Left kidney (tissue), 8 donors: ENCODE measurements around the gene TRPC4. TPM values are rescaled to one million over a fixed set of nuclear protein-coding genes. Genes with fewer than 3 reads are reported as not detected.

ENCODE experiments used
- DNase-seq: peaks from one replicate; pipeline ENCODE4 v3.0.0-alpha.2; 2013
- long read RNA-seq, 8 donors: transcript quantifications; one replicate each; lab custom pipeline, GENCODE V29; 2026
- polyA plus RNA-seq: library from polyadenylated mRNA; unstranded; fragments of 120-200 nt; gene quantifications from one replicate; pipeline ENCODE4 v1.2.1, GENCODE V29; 2013; ENCODE audit not compliant: insufficient read length

The TRPC4 gene
- polyA plus RNA-seq: 7.9 TPM
- long read RNA-seq, donor 1, full-length matches to known transcripts: 4 of 4 reads
- long read RNA-seq, donor 1, partial matches to known transcripts: 0 of 4 reads
- long read RNA-seq, donor 1, other reads (novel, unspliced or antisense): 0 of 4 reads
- long read RNA-seq, donor 2, full-length matches to known transcripts: 1 of 1 reads
- long read RNA-seq, donor 2, partial matches to known transcripts: 0 of 1 reads
- long read RNA-seq, donor 2, other reads (novel, unspliced or antisense): 0 of 1 reads
- long read RNA-seq, donor 3, partial matches to known transcripts: 0 of 1 reads
- long read RNA-seq, donor 3, other reads (novel, unspliced or antisense): 0 of 1 reads
- long read RNA-seq, donor 4: 0 reads
- long read RNA-seq, donor 5: 0 reads
- long read RNA-seq, donor 6: 0 reads
- long read RNA-seq, donor 7, full-length matches to known transcripts: 1 of 1 reads
- long read RNA-seq, donor 7, partial matches to known transcripts: 0 of 1 reads
- long read RNA-seq, donor 7, other reads (novel, unspliced or antisense): 0 of 1 reads
- long read RNA-seq, donor 8: 0 reads

DNA sequence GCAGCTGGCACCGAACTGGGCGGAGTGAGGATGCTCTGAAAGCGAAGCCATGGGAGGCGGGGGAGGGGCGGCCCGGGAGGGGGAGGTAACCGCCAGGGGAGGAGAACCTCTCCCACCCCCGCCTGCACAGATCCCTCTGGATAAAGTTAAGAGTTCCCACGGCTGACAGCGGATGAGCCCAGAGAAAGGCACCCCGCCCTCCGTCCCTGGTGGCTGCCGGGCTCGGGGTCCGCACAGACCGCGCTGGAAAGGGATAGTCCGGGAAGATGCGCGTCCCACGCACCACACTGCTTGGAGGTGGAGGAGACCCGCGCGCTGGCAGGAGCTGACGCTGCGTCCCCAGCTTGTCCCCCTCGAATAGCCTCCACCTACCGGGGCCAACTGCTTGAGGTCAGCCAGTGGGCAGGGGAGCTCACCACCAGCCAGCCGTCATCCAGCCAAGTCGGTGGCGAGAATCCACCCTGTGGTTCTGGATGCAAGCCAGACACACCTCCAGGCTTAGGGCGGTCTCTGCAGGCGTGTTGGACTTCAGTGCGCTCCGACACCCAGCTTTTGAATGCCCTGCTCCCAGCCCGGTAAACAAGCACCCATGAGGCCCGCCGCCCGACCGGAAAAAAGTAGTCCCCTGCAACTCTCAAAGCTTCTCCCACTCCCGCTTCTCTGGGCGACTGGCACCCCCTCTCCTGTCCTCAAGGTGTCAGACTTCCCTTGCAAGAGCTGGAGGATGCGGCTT is at the start of gene TRPC4:
Gene TRPC4 (minus strand): TSS at position 17 of the 733 bp plus-strand sequence. CDS start 86,439 bp downstream, outside the sequence.
- peak; percentile 84 for DNase-seq

DNA sequence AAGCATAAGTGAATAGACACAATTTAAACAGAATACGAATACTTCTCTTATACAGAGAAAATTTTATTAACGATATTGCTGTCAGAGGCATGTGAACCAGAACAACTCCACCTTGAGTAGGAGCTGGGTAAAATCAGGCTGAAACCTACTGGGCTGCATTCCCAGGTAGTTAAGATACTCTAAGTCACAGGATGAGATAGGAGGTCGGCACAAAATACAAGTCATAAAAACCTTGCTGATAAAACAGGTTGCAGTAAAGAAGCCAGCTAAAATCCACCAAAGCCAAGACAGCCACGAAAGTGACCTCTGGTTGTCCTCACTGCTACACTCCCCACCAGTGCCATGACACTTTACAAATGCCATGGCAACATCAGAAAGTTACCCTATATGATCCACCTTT is 49.2 kb upstream of the TRPC4 start:
- DNase-seq: no peak

DNA sequence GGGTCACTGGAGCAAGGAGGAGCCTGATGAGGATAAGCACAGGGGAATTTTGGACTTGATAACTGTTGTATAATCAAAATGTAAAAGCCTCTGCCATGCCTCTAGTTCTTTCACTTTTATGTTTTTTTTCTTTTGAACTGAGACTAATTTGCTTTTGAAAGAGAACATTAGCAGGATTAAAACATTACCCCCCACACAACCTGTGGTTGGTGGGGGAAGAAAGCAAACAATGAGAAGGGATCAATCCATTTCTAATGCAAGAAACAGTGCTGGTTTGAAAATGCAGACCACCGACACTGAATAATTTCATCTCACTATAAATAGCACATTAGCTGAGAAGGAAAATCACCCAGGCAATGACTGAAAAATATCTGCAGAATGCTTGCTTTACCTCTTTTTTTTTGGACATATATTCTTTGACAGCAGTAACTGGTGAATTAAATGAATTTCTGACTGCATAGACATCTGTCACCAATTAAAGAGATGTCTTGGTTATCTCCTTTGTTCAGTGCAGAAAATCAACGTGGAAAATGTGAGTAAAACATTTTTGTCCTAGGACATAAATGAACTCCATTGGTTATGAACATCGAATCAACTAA is 48.6 kb upstream of the TRPC4 start:
- no peak for DNase-seq

DNA sequence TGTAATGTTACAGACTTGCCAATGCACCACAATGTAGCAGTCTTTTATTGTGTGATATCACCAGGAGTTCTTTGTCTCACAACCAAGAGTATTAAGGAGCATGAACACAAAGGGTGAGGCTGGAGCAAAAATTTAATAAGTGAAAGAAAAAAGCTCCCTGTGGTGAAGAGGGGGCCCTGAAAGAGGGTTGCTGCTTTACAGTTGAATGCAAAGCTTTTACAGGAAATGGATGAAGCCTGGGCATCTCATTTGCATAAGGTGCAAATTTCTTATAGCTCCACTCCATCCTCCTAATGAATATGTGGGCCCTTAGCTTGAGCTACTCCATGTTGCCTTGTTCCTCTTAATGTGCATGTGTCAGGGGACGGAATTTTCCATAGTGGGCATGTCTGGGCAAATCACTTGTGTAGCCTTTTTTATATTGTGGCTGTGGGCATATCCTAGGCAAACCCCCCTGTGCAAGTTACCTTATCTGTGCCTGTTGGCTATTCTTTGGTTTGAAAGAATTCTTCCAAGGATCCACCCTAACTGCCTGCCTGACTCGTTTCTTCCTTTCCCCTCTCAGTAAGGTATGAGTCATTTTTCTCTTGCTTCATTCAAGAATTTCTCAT is 45.3 kb upstream of the TRPC4 start:
- DNase-seq: no peak

DNA sequence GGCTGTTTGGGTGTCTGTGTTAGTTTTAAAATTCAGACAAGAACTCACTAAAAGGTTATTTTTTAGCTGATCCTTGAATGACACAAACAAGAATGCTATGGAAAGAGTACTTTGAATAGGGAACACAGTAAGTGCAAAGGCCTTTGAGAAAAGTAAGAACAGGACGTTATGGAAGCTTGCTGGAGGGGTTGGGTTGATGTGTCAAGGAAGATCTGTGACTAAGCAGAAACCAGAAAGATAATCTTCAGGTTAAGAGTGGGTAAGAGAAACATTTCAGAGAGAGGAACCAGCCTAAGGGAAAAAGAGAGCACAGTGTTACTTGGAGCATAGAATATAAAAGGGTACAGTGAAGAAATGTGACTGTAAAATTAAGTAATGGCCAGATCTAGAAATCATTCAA is 41.2 kb upstream of the TRPC4 start:
- DNase-seq: no peak

DNA sequence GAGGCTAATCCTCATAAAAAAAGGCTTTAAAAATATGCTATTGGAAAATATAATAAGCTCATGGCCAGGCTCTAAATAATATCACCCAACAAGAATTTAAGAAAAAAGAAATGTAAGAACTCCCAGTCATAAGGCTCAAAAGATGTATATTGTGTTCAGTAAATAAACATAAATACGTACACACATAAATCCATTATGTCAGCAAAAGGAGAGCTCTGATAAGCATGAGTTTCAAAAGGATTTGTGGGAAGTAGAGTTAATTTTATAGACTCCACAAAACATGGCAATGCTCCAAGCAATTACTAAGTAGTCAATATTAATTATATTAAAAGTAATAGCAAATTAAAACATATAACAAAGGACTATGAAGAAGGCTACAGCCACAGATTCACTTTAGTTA is 37.3 kb upstream of the TRPC4 start:
- no peak for DNase-seq

DNA sequence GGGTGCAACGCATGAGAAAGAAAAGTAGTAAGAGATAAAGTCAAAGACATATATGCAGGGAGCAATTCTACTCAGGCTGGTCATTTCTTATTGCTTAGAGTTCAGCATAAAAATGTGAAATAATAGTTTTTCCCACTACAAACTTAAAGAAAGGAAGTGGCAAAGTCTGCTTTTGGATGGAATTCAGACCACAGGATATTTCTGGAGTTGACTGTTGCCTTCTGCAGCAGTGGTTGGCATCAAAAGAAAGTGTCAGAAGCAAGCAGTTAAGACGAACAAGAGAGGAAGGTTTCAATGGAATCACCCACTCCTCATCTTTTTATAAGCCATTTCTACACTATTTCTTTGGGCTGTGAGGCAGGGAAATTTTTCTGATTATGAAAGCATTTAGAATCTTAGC is 36.2 kb upstream of the TRPC4 start:
- DNase-seq: no peak

DNA sequence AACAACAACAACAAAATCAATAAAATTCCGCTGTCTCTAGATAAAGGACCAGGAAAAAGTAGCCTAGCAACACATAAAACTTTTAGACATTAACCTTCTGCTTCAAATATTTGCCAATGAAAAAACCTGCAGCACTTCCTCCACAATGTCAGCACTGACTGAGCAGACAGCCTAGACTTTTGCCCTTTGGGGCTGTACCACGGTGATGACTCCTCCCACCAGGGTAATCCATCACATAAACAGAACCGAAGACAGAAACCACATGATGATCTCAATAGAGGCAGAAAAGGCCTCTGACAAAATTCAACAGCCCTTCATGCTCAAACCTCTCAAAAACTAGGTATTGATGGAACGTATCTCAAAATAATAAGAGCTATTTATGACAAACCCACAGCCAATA is 30.2 kb upstream of the TRPC4 start:
- peak; percentile 31 for DNase-seq

DNA sequence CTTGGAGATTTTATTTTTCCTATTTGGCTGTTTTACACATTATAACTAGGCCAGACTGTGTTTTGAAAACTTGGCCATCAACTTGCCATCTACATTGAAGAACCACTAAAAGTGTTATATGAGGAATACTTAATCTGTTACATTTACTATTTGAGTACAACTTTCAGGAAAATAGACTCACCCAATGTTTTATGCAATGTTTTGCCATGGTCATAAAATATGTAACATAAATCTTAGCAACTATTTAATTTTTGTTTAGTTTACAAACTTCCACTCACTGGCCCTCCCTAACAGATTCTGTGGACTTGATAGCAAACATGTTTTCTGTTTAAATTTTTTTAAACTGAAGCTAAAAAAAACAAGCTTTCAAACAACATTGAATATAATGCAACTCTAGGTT is 23.7 kb upstream of the TRPC4 start:
- peak; percentile 38 for DNase-seq

DNA sequence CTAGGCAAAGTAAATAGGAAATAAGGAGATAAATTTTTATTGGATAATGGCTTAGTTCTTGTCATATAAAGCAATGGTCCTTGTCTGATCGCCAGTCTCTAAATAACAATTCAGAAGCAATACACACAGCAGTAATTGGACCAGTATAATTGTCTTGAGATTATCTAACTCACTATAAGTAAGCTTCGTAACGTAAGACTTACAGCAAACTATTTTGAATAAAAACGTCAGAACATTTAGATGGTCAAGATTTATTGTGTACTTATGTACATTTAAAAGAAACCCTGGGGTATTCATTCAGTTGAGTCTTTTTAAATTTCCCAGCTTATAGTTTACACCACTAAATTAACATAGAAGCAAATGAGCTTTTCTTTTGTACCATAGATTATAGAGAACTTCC is 20.2 kb upstream of the TRPC4 start:
- no peak for DNase-seq

DNA sequence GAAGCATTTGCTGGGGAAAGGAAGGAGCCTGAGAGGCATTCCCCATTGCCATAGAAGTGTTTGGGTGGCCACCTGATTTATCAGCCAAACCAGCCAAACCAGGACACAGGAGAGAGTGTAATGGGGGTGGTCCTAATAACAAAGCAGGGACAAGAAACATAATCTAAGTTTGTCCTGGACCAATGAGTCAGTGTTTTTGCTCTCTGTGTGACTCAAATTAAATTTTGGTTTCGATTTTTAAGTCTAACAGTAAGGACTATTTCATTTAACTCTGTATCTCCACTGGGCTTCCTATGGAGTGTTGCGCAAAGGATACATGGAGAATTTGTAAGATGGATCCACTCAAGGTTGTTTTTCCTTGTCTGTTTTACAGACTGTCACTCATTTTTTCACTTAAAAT is 19.5 kb upstream of the TRPC4 start:
- DNase-seq: no peak

DNA sequence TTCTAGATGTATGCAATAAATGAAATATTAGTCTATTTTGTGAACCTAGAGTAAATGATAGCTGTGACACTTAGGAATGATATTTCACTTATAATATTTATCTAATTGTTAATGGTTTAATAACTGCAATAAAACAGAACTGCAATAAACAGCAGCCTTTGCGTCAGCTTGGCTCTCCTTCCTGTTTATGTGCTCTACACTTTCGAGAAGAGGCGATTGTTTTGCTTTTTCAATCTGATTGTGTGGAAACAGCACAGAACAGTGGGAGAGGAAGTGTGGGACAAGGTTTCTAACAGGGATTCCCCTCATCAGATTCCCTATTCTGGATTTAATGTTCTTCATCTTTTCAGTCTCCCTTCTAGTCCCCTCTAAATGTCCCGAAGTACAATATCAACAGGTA is 17.3 kb upstream of the TRPC4 start:
- DNase-seq: no peak

DNA sequence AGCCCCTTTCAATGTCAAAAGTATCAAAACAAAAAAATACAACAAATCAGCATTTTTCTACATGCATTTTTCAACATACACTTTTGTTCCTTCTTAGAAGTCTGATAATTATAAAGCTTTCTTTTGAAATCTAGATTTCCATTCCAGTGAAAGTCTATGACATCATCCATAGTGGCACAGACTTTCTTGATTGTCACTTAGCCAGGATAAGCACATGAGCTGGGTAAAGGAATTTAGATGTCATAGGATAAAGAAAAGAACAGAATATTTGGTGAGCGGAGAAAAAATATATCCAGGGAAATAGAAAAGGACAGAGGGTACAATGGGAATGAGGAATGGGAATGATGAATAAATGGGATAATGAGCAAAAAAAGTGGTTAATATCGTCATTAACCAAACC is 15.1 kb upstream of the TRPC4 start:
- no peak for DNase-seq

DNA sequence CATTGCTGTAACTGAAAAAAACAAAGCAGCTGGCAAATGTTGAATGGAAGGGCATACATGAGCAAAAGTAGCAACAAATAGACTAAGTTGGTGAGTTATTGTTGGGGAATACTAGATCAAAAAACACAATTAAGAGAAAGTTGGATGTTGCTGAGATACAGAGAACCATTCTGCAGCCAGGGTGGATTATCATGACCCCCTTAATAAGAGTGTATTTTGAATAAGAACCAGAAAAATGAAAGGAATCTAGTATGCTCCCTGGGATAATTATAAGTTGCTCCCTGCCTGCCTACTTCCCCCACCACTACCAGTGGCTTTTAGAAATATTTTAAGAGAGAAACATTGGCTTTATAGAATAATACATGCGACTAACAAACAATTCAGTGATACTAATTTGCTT is 14.5 kb upstream of the TRPC4 start:
- no peak for DNase-seq

DNA sequence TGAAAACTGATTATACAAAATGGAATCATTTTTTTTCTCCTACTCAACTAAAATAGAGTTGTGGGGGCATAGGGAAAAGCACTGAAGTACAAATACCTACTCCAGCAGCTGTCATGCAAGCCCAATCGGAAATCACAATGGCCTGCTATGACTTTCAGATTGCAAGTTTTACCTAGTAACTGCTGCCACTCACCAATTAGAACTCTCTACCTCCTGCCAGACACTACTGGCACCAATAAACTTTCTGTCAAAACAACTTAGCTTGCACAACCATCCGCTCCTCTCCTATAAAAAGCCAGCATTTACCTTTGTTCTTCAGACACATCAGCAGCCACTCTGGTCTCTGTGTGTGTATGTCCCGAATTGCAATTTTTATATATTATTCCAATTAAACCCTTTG is 9.3 kb upstream of the TRPC4 start:
- DNase-seq: no peak

DNA sequence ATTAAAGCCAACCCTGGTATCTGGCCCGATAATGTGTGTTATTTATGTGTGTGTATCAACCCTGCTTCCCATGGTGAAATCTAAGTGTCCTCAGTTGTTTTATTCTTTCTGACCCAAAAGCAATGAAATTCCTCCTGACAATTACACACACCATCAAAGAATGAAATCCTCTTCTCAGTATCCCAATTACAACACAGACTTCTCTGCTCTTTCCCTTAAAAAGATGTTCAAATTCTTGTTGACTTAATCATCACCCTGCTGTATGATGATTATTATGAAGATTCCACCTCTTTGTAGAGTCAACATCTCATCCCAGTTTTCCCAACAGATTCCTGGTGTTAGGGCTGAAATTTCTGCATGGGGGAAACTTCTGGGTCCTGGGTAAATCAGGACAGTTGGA is 8.9 kb upstream of the TRPC4 start:
- DNase-seq: no peak

DNA sequence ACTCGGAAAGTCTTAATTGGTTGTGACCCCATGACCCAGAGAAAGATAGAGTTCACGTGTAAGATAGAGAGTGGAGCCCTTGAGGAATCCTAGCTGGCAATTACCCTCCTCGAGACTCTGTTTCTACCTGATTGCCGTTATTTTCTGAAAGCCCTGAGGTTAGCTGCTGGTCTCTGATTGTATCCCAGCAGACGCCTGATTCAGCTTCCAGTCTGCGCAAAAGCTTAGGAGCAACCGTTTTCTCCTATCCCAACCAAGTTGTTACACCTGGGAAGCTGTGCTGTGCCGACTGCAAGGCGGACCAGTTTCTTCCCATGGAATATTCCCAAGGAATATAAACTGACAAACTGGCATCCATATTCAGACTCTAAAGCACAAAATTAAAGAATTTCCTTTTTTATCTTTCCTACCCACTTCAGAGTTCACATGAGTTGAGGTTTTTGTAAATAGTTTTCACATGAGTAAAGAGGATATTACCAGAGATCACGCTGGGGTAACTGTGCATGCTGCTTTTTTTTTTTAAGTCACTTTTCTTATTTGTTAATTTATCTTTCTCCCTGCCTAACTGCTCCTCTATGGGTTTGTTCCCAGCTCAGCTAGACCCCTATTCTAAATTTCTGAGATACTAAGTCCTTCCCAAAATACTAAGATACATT is 1.5 kb upstream of the TRPC4 start:
- DNase-seq: no peak

DNA sequence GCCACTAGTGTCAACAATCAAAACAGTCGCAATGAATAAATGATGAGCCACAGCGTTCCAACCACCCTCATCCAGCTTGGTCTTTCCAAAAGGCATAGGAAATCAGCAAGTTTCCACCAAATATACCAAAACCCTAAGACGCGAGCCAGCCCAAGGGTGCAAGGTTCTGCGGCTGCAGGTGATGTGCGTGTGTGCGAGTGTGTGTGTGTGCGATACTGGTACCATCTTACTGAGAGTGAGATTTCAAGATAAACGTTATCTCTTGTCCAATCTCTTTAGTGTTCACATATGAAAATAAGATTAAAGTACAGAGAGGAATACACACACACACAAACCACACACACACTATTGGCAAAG is 895 bp upstream of the TRPC4 start:
- DNase-seq: no peak

DNA sequence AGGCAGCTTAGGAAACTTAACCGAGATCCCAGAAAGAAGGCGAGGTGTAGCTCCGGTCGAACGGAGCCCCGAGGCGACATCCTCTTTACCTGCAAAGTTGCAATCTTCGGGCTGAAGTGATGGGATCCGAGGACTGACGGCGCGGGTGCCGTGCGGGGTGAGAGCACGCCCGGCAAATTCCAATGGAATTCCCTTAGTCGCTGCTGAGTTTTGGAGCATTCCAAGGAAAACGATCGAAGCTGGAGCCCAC is 141 bp downstream of the TRPC4 start:
- DNase-seq: no peak

DNA sequence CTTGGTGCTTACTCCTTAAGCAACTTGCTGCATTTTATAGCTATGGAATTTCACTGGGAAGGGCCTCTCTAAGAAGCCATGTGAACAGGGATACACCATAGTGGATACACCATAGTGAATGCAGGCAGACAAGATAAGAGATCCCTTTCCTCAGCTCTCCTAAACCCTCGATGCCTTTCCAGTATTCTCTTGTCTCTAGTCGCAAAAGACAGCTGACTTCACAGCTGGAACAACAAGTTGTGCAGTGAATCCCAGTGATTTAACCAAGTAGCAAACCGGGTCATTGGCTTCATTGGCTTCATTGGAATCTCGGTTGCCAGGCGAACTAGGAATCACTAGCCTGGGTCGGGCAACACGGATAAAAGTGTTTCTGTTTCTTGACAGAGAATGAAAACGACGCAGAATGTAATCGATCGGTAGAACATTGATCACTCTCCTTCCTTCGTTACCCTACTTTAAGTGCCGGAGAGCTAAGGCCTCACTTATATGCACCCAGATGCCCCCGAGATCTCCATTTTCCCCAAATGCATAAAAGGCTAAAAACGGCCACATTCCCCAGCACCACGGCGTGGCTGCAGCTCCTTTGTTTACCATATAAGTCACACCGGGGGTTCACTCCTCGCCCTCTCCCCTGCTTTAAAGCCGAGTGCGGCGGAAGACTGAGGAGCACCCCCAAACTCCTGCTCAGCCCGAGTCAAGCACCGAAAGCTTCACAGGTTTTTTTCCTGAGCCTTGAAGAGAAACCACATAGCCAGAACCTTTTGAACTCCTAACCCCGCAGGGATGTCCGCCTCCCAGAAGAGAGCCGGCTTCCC is 674 bp downstream of the TRPC4 start:
- peak; percentile 44 for DNase-seq

DNA sequence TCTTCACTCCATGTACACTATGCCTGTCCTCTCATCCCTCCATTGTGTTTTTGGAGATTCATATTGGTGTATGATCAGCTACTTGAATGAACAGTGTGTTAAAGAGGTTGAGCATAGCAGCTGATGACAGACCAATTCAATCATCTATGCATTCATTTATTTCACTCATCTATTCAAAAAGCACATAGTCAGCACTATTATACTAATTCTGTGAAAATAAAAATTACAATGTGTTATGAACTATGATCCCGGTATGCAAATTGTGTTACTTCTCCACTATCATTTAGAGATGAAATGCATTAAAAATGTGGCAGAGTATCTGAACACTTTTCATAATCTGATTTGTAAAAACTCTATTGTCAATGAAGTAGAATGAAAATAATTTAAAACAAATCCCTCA is 5.9 kb downstream of the TRPC4 start:
- DNase-seq: no peak

DNA sequence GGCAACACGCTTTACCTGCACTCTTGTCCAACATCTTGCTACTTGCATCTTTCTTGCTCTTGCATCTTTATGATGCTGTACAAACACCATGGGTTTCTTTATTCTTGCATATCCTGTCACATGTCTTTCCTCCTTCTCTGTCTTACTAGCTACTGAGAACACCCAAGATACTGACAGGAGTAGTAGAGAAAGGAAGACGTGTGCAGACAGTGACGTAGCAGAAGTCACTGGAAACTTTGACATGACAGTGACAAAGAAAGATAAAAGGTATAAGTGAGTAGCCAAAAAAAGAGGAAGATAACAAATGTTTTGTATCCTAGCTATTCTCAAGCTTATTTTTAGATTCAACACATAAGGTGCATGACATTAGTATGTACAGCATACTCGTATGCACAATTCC is 34.2 kb downstream of the TRPC4 start:
- DNase-seq: no peak
